Activated CD8-positive, alpha-beta memory T cell treated with anti-CD3 and anti-CD28 coated beads, Interleukin-2, amount 50 U/mL, for 24 hours (primary cell): ENCODE data around the gene SLC28A1.
"Not testable (repeated sequence)": the region's sequence is repeated elsewhere in the genome, so short reads cannot be mapped to it uniquely, and the experiment has no call there.

Experiments used
- DNase-seq: peaks from one replicate; pipeline ENCODE4 v3.0.0-alpha.2; 2020; ENCODE audit errors: extremely low read depth

Gene SLC28A1

DNA sequence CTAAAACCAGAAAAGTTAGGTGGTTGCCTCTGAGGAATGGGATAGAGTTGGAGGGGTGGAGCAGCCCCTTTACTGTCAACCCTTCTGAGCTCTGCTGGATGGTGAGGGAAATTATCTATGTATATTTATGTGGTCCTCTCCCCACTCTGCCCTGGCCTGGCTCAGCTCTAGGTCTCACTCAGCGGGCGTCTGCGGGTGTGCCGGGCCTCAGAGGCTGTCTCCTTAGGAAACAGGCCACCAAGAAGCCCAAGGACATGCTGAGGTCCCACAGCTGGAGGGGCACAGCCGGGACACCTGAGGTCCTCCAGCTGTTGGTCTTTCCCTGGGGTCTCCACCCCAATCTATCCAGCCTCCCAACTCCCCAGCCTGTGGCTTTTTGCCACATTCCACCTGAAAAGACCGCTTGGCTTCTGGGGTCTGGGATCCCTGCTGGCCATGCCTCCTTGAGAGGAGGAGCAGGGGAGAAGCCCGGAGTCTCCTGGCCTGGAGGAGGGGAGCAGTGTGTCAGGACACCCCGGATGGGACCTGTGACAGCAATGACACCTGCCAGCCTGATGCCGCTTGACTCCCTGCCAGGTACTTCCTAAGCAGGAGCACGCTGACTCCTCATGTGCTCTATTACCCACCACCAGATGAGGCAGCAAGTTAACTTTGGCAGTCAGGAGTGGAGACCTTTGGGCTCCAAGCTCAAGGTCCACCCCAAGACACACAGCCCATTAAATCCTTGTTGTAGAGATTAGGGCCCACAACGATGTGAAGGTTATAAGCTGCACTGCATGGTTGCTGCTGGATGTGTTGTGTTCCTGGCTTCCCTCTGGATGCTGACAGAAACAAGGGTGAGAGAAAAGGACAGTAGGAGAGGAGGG is at the start of gene SLC28A1:
SLC28A1 (plus strand) TSS at position 747 of the 866 bp plus-strand sequence. CDS start 3,099 bp downstream, outside the sequence.
- no peak for DNase-seq

- no peak for DNase-seq
Observed at GRCh38 chr15:84834969-84835368, 49.5 kb upstream of the SLC28A1 start.

DNA sequence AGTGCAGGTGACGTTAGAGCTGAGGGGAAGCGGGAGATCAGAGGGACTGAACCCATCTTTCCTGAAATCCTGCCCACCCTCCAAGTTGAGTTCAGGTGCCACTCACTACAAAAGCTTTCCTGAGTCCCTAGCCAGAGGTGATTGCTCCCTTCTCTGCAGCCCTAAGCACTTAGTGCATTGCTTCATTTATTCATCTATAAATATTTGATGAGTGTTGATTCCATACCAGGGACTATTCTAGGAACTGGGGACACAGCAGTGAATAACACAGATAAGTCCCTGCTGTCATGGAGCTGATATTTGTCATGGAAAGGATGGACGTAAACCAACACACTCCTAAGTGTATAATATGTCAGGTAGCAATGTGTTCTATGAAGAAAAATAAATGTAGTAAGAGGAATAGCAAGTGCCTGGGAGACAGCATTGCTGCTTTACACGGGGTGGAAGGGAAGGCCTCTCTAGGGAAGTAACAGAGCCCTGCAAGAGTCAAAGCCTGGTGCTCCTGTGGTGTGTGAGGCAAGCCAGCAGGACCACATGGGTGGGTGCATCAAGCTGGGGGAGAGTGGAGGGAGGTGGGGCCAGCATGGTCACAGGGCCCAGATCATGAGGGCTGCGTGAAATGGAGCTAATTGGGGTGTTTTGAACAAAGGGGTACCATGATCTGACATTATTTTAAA is 48.7 kb upstream of the SLC28A1 start:
- DNase-seq: no peak

DNA sequence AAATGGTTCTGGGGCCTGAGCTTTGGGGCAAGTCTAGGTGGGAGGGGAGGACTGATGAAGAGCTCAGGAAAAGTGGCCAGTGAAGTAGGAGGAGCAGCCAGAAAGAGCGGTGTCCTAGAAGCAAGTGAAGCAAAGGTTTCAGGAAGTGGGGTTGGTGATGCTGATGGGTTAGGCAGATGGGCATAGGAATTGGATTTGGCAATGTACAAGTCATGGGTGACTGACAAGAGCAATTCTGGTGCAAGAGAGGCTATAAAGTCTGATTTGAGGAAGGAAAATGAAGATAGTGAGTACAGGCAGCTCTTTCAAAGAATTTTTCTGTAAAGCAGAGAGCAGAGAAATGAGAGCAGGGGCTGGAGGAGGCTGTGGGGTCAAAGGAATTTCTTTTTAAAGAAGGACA is 47.6 kb upstream of the SLC28A1 start:
- DNase-seq: no peak

- no peak for DNase-seq
Observed at GRCh38 chr15:84839714-84840113, 44.7 kb upstream of the SLC28A1 start.

GRCh38 chr15:84840255-84840654 is 44.2 kb upstream of the SLC28A1 start:
- DNase-seq: no peak

DNA sequence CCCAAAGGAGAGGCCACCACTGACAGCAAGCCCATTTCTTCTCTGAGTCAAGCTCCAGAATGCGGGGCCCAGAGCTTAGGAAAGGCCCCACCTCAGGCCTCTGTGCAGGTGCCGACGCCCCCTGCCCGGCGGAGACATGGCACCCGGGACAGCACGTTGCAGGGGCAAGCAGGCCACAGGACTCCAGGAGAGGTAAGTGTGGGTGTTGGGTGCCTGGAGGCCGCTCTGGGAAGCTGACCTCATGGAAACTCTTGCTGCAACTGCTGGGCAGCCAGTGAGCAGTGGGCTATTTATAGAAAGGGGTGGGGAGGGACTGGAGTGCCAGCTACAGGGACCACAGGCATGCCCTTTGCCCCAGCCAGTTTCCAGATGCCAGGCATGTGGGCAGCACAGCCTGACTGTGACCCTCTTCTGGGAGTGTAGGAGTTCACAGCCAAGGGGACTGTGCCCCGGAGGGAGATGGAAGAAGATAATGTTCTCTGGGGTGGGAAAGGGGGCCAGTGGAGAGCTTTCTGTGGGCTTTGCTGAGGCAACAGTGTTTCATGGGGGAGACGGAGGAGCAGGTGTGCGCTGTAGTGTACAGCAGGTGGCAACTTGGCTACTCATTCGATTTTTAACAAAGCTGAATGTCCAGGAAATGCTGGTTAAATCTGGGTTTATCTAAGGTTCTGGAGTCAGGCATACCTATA is 43.6 kb upstream of the SLC28A1 start:
- no peak for DNase-seq

DNA sequence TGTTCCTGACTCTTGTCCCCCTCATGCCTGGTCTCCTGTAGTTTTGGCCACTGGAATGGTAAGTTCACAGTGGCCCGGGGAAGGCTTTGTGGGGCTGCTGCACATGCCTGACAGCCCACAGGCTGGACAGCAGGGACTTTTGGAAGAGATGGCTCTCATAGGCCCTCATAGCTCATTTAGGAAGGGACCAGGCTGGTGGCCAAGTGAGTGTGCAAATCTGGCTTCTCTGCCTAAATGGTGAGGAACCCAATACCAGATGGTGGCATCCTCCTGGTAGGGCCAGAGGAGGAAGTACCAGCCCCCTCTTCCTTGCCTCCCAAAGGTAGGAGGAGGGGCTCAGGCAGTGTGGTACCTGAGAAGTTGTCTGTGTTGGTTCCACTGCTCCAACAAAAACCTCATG is 41.7 kb upstream of the SLC28A1 start:
- no peak for DNase-seq

- no peak for DNase-seq
Observed at GRCh38 chr15:84844964-84845363, 39.5 kb upstream of the SLC28A1 start.

GRCh38 chr15:84845631-84846030 is 38.8 kb upstream of the SLC28A1 start:
- not testable (repeated sequence) for DNase-seq

DNA sequence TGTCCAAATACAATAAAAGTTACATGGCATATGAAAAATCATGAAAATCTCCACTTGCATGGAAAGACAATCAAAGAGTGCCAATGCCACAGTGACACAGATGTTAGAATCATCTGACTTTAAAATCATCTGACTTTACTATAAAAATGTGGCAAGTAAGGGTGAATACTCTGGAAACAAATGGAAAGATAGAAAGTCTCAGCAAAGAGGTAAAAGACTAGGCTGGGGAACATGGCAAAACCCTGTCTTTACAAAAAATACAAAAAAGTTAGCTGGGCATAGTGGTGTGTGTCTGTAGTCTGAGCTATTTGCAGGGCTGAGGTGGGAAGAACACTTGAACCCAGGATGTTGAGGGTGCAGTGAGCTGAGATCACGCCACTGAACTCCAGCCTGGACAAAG is 38.2 kb upstream of the SLC28A1 start:
- DNase-seq: no peak

DNA sequence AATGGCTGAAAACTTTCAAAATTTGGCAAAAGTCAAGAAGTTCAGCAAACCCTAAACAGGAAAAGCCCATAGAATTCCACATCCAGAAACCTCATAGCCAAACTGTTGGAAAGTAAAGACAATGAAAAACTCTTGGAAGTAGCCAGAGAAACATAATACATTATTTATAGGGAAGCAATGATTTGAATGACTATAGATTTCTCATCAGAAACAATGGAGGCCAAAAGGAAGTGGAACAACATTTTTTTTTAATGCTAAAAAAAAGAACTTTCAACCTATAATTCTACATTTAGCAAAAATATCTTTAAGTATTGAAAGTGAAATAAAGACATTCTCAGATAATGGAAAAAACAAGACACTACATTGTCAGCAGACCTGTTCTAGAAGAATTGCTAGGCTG is 37.1 kb upstream of the SLC28A1 start:
- no peak for DNase-seq

DNA sequence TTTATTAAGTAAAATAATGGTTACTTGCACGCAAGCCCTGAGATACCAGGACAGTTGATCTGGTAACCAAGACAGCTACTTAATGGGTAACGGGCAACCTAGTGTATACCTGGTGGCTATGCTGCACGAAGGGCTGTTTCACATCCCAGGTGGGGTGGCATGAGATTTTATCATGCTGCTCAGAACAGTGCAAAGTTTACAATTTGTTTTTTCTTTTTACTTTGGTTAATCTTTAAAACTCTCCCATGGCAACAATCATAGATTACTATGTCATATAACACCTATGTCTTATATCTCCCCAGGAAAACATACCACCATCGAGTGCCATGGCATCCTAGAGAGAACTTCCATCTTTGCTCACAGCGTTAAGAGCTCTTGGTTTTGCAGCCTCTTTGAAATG is 32.2 kb upstream of the SLC28A1 start:
- no peak for DNase-seq

- no peak for DNase-seq
Observed at GRCh38 chr15:84855136-84855535, 29.3 kb upstream of the SLC28A1 start.

GRCh38 chr15:84855765-84856164 is 28.7 kb upstream of the SLC28A1 start:
- no peak for DNase-seq

GRCh38 chr15:84856731-84857417 is 27.6 kb upstream of the SLC28A1 start:
- no peak for DNase-seq

- no peak for DNase-seq
Observed at GRCh38 chr15:84857418-84858004, 27.0 kb upstream of the SLC28A1 start.

DNA sequence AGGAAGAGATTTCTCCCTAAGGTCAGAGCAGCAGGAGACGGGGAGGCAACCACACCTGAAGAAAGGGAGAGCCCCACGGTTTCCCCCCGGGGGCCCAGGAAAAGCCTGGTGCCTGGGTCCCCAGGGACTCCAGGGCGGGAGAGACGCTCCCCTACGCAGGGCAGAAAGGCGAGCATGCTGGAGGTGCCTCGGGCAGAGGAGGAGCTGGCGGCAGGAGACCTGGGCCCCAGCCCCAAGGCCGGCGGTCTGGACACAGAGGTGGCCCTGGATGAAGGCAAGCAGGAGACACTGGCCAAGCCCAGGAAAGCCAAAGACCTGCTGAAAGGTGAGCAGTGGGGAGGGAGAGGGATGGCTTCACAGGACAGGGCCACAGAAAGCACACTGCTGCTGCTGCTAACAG is 26.2 kb upstream of the SLC28A1 start:
- DNase-seq: no peak

GRCh38 chr15:84859144-84859543 is 25.3 kb upstream of the SLC28A1 start:
- no peak for DNase-seq

- no peak for DNase-seq
Observed at GRCh38 chr15:84859651-84860050, 24.8 kb upstream of the SLC28A1 start.

DNA sequence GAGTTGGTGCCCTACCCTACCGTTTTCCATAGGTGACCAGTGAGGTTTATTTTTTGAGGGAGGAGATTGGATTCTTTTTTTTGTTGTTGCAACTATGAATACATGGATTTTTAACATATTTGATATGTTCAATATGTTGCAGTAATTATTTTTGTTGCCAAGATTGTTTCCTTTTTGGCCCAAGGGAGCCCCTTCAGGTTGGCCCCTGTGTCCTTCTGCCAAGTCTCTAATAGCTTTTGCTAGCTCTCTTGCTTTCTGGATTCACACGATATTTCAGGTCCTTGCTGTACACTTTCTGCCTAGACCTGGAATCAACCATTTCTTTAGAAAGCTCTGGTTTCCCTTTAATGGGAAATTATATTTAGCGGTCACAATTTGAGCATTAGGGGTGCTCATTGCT is 22.7 kb upstream of the SLC28A1 start:
- DNase-seq: no peak
